Stimulated activated CD8-positive, alpha-beta memory T cell treated with anti-CD3 and anti-CD28 coated beads, Interleukin-7, amount 100 ng/mL, for 1 hour (primary cell): ENCODE results near the gene SSBP3.

Source experiments
- DNase-seq, 2 donors: peaks; one replicate each; pipeline ENCODE4 v3.0.0-alpha.2; 2020; ENCODE audit warnings: low read depth in 2 of 2

Gene SSBP3

GRCh38 chr1:54284781-54285529 is 121.2 kb downstream of the SSBP3 start:
- DNase-seq: no peak

- no peak for DNase-seq
These were observed 122.4 kb downstream of the SSBP3 start for GRCh38 chr1:54283635-54284385.

GRCh38 chr1:54282101-54282847 is 123.9 kb downstream of the SSBP3 start:
- DNase-seq: no peak

- no peak for DNase-seq
These were observed 125.5 kb downstream of the SSBP3 start for GRCh38 chr1:54280651-54281050.

GRCh38 chr1:54279457-54279856 is 126.7 kb downstream of the SSBP3 start:
- no peak for DNase-seq

GRCh38 chr1:54278941-54279422 is 127.2 kb downstream of the SSBP3 start:
- DNase-seq: no peak

DNA sequence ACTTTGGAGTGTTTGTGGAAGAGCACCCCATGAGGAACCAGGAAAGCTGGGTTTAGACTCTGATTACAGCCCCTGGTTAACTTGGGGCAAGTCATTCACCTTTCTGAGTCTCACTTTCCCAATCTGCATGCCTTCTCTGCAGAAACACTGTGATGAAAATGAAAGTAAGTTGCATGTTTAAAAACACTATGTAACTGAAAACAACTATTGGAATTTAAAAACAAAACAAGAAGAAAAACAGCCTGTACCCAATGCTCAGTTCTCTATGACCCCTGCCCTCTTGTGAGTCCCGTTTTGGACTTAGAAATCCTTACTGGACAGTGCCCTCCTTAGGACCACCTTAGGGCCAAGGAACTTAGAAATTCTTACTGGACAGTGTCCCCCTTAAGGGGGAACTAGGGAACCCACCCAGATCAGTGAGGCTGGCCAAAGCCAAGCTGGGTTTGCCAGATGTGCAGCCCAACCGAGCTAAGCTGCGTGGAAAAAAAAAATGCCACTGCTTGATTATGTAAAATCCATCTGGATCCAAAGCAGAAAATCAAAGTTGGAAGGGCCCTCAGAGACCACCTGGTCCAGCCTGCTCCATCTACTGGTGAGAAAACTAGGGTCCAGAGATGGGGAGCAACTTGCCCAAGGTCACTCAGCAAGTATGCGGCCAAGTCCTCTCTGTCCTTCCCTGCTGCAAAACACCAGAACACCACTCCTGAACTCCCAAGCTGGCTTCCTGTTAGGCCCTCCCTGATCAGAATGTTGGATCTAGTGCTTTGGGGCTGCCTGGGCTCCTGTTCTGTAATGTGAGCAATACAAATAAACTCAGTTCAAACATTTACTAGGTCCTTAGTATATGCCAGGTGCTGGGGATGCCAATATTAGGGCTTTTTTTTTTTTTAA is 128.5 kb downstream of the SSBP3 start:
- no peak for DNase-seq

DNA sequence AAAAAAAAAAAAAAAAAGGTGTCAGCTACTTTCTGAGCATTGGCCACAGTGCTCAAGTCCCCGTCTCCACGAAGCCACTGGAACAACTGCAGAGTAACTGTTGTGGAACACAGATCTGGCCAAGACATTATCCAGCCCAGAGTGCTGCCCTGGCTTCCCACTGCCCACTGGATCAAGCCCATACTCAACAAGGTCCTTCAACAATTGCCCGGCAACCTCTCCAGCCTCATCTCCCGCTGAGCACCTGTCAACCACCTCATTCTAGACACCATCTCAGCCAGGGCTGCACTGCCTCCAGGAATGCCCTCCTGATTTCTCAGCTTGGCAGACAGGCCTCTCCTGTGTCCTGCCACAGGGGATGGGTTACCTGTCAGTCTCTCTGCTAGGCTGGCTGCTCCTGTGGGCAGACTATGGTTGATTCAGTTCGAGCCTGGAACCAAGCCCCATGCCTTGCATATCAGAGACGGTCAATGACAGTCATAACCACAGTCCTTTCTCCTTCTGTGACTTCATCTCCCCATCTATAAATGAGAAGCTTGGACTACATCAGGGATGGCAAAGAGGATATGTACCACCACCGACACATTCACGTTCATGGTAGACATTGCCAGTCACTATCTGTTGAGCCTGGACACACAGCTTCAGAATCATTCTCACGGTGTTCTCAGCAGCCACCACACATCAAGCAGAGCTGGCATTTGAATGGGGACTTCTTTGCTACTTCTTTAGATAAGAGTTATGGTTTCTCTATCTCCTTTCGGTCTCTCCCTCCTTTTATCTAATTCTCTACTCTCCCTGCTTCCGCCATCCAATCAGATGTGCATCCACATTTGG is 129.4 kb downstream of the SSBP3 start:
- no peak for DNase-seq

- DNase-seq: no peak
These were observed 130.8 kb downstream of the SSBP3 start for GRCh38 chr1:54275349-54275748.

DNA sequence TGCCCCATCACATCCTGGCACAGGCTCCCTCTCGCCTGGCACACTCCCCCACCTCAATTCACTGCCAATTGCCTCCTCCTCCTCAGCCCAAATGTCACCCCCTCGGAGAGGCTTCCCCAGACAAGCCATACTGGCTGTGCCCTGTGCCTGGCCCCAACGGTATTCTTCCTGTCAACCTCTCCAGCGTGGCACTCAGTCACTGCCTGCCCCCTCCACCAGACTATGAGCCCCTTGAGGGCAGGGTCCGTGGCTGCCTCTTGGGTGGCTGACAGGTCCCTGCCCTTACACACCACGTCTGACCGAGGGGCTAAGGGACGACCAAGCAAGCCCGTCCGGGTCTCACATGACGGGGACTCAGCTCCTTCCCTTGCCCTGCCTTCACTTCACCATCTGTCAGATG is 131.3 kb downstream of the SSBP3 start:
- no peak for DNase-seq

- no peak for DNase-seq
These were observed 131.7 kb downstream of the SSBP3 start for GRCh38 chr1:54274448-54274847.

- no peak for DNase-seq
These were observed 132.4 kb downstream of the SSBP3 start for GRCh38 chr1:54273795-54274163.

DNA sequence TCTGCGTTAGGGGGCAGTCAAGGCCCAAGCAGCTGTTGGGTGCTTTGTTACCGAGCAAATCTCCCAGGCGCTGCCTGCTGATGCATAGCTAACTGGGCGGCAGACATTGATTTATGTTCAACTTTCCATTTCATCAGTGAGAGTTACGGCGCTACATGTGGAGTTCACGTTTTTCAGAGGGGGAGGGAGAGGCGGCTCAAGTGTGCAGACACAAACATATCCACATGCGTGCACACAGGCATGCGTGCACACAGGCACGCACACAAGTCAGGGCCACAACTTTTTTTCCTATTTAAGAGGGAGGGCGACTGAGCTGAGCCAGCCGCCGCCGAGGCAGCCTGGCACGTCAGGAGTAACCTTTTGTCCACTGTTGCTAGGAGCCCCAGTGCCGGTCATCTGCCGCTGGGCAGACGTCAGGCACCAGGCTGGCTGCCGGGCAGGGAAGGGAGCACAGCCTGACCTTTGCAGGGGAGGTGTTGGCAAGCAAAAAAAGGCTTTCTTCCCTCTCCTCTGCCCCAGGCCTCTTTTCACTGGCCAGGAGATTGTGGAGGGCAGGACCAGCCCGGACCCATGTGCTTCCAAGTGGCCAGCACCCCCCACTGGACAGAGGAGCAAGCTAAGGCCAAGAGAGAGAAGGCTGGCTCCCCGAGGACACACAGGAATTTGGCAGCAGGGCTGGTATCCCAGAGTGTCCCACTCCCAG is 133.0 kb downstream of the SSBP3 start:
- no peak for DNase-seq

GRCh38 chr1:54272772-54273091 is 133.5 kb downstream of the SSBP3 start:
- DNase-seq: no peak

DNA sequence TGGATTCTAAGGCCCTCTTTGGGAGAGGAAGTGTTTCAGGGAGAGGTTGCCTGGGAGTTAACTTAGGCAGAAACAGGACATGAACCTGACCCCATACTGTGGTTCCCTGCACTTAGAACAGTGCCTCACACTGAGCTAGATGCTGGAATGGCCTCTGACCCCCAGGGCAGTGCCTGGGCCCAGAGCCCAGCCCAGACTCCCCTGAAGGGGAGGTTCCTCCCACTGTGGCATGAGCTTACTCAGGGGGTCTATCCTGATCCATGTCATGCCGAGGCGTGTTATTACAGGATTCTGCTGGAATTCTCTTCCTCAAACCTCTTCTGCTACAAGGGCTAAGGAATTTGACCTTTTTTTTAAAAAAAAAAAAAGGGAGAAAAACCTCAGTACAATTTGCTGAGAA is 134.1 kb downstream of the SSBP3 start:
- DNase-seq: no peak

- DNase-seq: no peak
These were observed 134.9 kb downstream of the SSBP3 start for GRCh38 chr1:54271341-54271740.

- no peak for DNase-seq
These were observed 135.7 kb downstream of the SSBP3 start for GRCh38 chr1:54270543-54270942.

DNA sequence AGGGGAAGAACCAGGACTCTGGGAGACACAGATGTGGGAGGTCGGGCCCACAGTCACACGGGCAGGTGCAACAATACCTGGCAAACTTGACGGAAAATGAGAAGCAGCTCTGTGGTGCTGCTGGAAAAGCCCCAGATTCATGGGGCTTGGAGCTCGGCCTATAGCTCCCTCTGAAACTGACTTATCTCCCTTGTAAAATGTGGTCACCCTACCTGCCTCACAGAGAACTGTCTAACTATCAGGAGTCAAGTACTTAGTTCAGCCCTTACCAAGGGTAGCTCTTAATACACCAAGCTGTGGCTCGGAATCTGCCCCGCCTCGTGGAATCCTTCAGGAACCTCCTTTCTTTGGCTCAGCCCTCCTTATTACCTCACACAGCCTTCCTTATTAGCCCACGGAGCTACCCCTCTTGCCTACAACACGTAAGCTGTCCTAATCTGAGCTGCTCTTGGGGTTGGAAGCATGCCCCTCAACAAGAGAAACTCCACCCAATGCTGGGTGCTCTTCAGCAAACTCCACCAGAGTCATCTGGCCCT is 137.4 kb downstream of the SSBP3 start:
- no peak for DNase-seq

GRCh38 chr1:54267815-54268761 is 138.1 kb downstream of the SSBP3 start:
- DNase-seq: no peak
